Lung (tissue), 12 donors: ENCODE results near the gene SGTA. TPM values are rescaled to one million over a fixed set of nuclear protein-coding genes. Genes with fewer than 3 reads are reported as not detected.

Experiments
- ATAC-seq: fragments of 200-7000 bp; cut with Tn5 transposase; one replicate; pipeline ENCODE4 v1.9.1; 2020; ENCODE audit warnings: moderate number of reproducible peaks; ENCODE audit not compliant: insufficient read depth, low FRiP score
- DNase-seq, 3 donors: peaks; one replicate each; pipeline ENCODE4 v3.0.0-alpha.2; 2013 to 2017
- H3K27ac ChIP-seq, 2 donors: one replicate each; pipeline ENCODE4 v1.5.1; 2013; ENCODE audit warnings: mild to moderate bottlenecking in 2 of 2, moderate library complexity in 2 of 2, control low read depth in 1 of 2, inconsistent platforms in 1 of 2, low read depth in 1 of 2, low read length in 1 of 2
- H3K27me3 ChIP-seq, 3 donors: one replicate each; pipeline ENCODE4 v1.5.1; 2013; ENCODE audit warnings: low read length in 2 of 3; ENCODE audit not compliant: control insufficient read depth in 3 of 3, insufficient read depth in 3 of 3
- H3K36me3 ChIP-seq, 4 donors: one replicate each; pipeline ENCODE4 v1.5.1; 2013; ENCODE audit warnings: low read length in 4 of 4, mild to moderate bottlenecking in 1 of 4, moderate library complexity in 1 of 4; ENCODE audit not compliant: control insufficient read depth in 4 of 4, insufficient read depth in 4 of 4
- H3K4me1 ChIP-seq, 5 donors: one replicate each; pipeline ENCODE4 v1.5.1; 2013; ENCODE audit warnings: low read length in 5 of 5, mild to moderate bottlenecking in 2 of 5, moderate library complexity in 1 of 5; ENCODE audit not compliant: control insufficient read depth in 5 of 5, insufficient read depth in 5 of 5
- H3K4me3 ChIP-seq: one replicate; pipeline ENCODE4 v1.5.1; 2013; ENCODE audit warnings: mild to moderate bottlenecking, control low read depth, moderate library complexity
- H3K9ac ChIP-seq, 2 donors: one replicate each; pipeline ENCODE4 v1.5.1; 2013; ENCODE audit warnings: low read length in 2 of 2, control low read depth in 1 of 2; ENCODE audit not compliant: insufficient read depth in 1 of 2
- H3K9me3 ChIP-seq, 4 donors: one replicate each; pipeline ENCODE4 v1.5.1; 2013; ENCODE audit warnings: low read length in 3 of 4, mild to moderate bottlenecking in 1 of 4, moderate library complexity in 1 of 4; ENCODE audit not compliant: control insufficient read depth in 4 of 4, insufficient read depth in 3 of 4
- WGBS, 2 donors: extraction: QIAGEN DNeasy Blood & Tissue Kit; methylation state at CpG; one replicate each; pipeline ENCODE4 v1.1.7; 2013; 5-methylcytosine and 5-hydroxymethylcytosine counted together
- polyA plus RNA-seq, 2 donors: library from polyadenylated mRNA; stranded (reverse); fragments of 200-250 nt; gene quantifications; one replicate each; pipeline ENCODE4 v1.2.1, GENCODE V29; 2013
- total RNA-seq, 2 donors: library from RNA; depleted of rRNA in 1 of 2; stranded (reverse); fragments of >200 nt in 1 of 2; gene quantifications; one replicate each; pipeline ENCODE4 v1.2.1, GENCODE V29; 2014 to 2021
- TF ChIP-seq, protein P1 (sequence below): IDR thresholded peaks from 2 replicates; pipeline ENCODE4 v1.5.1; 2012; ENCODE audit warnings: mild to moderate bottlenecking; ENCODE audit errors: control extremely low read depth, extremely low read depth
- donor health status: control.
- donor health status: control.
- donor health status: Bipolar disorder and iron deficiency.
- donor health status: healthy.
- donor health status: DM: yes; HTN: yes; CAD: no.

SGTA gene
- total and polyA plus RNA-seq, 4 donors = 33.3 to 64.7 (median 51.9) TPM

DNA sequence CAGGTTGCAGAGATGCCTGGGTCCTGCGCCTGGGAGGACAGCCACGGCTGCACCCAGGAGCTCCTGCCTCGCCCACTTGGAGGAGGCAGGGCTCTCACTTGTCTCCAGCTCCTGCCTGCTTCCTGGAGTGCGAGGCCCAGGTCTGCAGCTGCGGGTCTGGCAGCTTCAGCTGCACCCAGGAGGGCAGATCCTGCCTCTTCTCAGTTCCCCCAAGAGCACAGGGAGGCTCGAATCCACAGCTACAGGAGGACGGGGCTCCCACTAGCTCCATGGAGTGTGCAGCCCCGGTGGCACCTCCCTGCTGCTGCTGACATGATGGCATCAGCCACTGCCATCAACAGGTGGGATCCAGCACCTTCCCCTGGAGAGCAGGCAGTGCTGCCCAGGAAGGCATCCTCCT is 41.1 kb upstream of the SGTA start:
- WGBS, 2 donors = 71 to 80% methylated on average over 7 to 8 of the region's 8 CpGs
- Histone ChIP-seq H3K36me3 (peaks cover 0 to 22% (median 17%) of the 10 kb centered on the region in 4 donors), H3K9me3 (peaks cover 0 to 3% (median under 1%) of the 10 kb centered on the region in 4 donors), H3K27ac (no peak overlapping the region), H3K27me3 (no peaks in the 10 kb centered on the region), H3K4me3 (no peak overlapping the region), H3K9ac (no peak overlapping the region), H3K4me1 (peaks cover 0 to 3% (median 0%) of the 10 kb centered on the region in 5 donors)
- DNase-seq = no peak
- ATAC-seq = no peak
- TF ChIP-seq, protein P1, sequence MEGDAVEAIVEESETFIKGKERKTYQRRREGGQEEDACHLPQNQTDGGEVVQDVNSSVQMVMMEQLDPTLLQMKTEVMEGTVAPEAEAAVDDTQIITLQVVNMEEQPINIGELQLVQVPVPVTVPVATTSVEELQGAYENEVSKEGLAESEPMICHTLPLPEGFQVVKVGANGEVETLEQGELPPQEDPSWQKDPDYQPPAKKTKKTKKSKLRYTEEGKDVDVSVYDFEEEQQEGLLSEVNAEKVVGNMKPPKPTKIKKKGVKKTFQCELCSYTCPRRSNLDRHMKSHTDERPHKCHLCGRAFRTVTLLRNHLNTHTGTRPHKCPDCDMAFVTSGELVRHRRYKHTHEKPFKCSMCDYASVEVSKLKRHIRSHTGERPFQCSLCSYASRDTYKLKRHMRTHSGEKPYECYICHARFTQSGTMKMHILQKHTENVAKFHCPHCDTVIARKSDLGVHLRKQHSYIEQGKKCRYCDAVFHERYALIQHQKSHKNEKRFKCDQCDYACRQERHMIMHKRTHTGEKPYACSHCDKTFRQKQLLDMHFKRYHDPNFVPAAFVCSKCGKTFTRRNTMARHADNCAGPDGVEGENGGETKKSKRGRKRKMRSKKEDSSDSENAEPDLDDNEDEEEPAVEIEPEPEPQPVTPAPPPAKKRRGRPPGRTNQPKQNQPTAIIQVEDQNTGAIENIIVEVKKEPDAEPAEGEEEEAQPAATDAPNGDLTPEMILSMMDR = no peak

DNA sequence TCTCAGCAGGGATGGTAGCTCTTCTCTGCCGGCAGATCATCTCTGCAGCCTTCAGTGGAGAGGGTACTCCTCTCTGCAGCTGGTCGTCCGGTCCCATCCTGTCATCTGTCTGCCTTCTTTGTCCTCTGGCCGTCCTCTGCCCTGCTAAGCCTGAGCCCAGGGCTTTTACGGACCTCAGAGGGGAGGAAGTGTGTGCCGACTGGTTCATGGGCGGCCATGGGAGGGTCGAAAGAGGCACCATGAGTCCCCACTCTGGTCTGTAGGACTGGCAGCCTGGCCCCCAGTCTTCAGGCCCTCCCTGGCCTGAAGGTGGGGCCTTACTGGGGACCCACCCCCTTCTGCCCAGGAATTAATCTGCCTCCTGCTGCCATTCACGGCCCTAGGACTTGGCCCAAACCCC is 40.6 kb upstream of the SGTA start:
- WGBS, 2 donors = 87 to 93% methylated on average over 7 to 9 of the region's 9 CpGs
- ATAC-seq (no peak), DNase-seq (no peak)
- peaks cover 0 to 2% (median under 1%) of the 10 kb centered on the region in 4 donors for H3K9me3 ChIP-seq
- no peak overlapping the region for H3K27ac ChIP-seq
- peaks cover 0 to 22% (median 17%) of the 10 kb centered on the region in 4 donors for H3K36me3 ChIP-seq
- TF ChIP-seq, protein P1 = no peak
- H3K4me3 ChIP-seq = no peak overlapping the region
- H3K9ac ChIP-seq = no peak overlapping the region
- H3K4me1 ChIP-seq = peaks cover 0 to 3% (median 0%) of the 10 kb centered on the region in 5 donors
- no peaks in the 10 kb centered on the region for H3K27me3 ChIP-seq

DNA sequence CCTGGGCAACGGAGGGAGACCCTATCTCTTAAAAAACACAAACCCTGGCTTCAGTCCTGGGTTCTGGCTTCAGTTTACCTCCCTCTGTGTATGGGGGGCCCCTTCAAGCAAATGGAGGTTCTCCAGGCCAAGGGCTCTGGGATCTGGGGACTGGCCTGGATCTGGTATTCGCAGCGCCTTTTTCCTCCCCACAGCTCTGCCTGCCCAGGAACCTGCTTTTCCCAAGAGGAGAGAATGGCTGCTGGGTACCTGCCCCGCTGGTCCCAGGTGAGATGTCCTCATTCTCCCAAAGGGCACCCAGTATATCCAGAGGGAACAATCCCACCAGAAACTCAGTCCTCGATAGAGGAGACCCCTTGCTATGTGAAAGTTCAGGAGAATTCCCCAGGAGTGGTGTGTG is 39.8 kb upstream of the SGTA start:
- no peak overlapping the region for H3K27ac ChIP-seq
- TF ChIP-seq, protein P1 = no peak
- no peak overlapping the region for H3K9ac ChIP-seq
- DNase-seq (no peak), ATAC-seq (no peak)
- peaks cover 0 to 2% (median 0%) of the 10 kb centered on the region in 4 donors for H3K9me3 ChIP-seq
- H3K4me3 ChIP-seq = no peak overlapping the region
- peaks cover 0 to 18% (median 13%) of the 10 kb centered on the region in 4 donors for H3K36me3 ChIP-seq
- 93 to 94% methylated on average over 5 of the region's 5 CpGs for WGBS, 2 donors
- H3K4me1 ChIP-seq = peaks cover 0 to 3% (median 0%) of the 10 kb centered on the region in 5 donors
- H3K27me3 ChIP-seq = no peaks in the 10 kb centered on the region
